SK-N-SH (cell line): ENCODE results near the gene TMEM120B.

Source experiments
- CHD2 ChIP-seq: fragments of 150-350 bp; IDR thresholded peaks from 2 replicates; pipeline ENCODE4 v1.6.1; 2018; ENCODE audit warnings: low read length; ENCODE audit not compliant: partially characterized antibody
- FOXM1 ChIP-seq: IDR thresholded peaks from 2 replicates; pipeline ENCODE4 v1.4.0; 2012; ENCODE audit warnings: low read depth, mild to moderate bottlenecking
- GABPA ChIP-seq: IDR thresholded peaks from 2 replicates; pipeline ENCODE4 v1.4.0; 2012; ENCODE audit warnings: low read depth, mild to moderate bottlenecking
- MAX ChIP-seq: IDR thresholded peaks from 2 replicates; pipeline ENCODE4 v1.4.0; 2012; ENCODE audit warnings: low read depth
- MXI1 ChIP-seq: IDR thresholded peaks from 2 replicates; pipeline ENCODE4 v1.6.1; 2012; ENCODE audit warnings: mild to moderate bottlenecking, low read depth, low read length, improper control_type of control experiment
- NFIC ChIP-seq: IDR thresholded peaks from 2 replicates; pipeline ENCODE4 v1.4.0; 2012; ENCODE audit warnings: borderline replicate concordance
- POLR2AphosphoS5 ChIP-seq: IDR thresholded peaks from 2 replicates; pipeline ENCODE4 v1.6.1; 2012; ENCODE audit warnings: low read depth, low read length
- RAD21 ChIP-seq: IDR thresholded peaks from 2 replicates; pipeline ENCODE4 v1.6.1; 2012; ENCODE audit warnings: mild to moderate bottlenecking, low read length
- SIN3A ChIP-seq: IDR thresholded peaks from 2 replicates; pipeline ENCODE4 v1.6.1; 2012; ENCODE audit warnings: low read depth, mild to moderate bottlenecking, low read length, moderate library complexity, borderline replicate concordance
- SMC3 ChIP-seq: IDR thresholded peaks from 2 replicates; pipeline ENCODE4 v1.6.1; 2012; ENCODE audit warnings: low read depth, low read length, improper control_type of control experiment
- TAF1 ChIP-seq: IDR thresholded peaks from 2 replicates; pipeline ENCODE4 v1.6.1; 2012; ENCODE audit warnings: low read depth, mild to moderate bottlenecking, low read length, moderate library complexity, borderline replicate concordance
- TCF12 ChIP-seq: IDR thresholded peaks from 2 replicates; pipeline ENCODE4 v1.4.0; 2012
- YY1 ChIP-seq: IDR thresholded peaks from 2 replicates; pipeline ENCODE4 v1.4.0; 2012; ENCODE audit warnings: low read depth, mild to moderate bottlenecking
- TF ChIP-seq, protein P1 (sequence below): fragments of 200-600 bp; sonication (generic); IDR thresholded peaks from 2 replicates; pipeline ENCODE4 v1.6.1; 2017; ENCODE audit warnings: antibody characterized with exemption, mild to moderate bottlenecking, moderate library complexity

- TF ChIP-seq MAX: no peak
- TF ChIP-seq, protein P1, sequence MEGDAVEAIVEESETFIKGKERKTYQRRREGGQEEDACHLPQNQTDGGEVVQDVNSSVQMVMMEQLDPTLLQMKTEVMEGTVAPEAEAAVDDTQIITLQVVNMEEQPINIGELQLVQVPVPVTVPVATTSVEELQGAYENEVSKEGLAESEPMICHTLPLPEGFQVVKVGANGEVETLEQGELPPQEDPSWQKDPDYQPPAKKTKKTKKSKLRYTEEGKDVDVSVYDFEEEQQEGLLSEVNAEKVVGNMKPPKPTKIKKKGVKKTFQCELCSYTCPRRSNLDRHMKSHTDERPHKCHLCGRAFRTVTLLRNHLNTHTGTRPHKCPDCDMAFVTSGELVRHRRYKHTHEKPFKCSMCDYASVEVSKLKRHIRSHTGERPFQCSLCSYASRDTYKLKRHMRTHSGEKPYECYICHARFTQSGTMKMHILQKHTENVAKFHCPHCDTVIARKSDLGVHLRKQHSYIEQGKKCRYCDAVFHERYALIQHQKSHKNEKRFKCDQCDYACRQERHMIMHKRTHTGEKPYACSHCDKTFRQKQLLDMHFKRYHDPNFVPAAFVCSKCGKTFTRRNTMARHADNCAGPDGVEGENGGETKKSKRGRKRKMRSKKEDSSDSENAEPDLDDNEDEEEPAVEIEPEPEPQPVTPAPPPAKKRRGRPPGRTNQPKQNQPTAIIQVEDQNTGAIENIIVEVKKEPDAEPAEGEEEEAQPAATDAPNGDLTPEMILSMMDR: no peak
- TF ChIP-seq TCF12: no peak
- no peak for TF ChIP-seq TAF1
- no peak for TF ChIP-seq NFIC
- TF ChIP-seq GABPA: no peak
- no peak for TF ChIP-seq CHD2
- no peak for TF ChIP-seq SIN3A
- no peak for TF ChIP-seq MXI1
- no peak for TF ChIP-seq RAD21
- TF ChIP-seq SMC3: no peak
- TF ChIP-seq FOXM1: no peak
- TF ChIP-seq YY1: no peak
- no peak for TF ChIP-seq POLR2AphosphoS5
Observed at GRCh38 chr12:121755591-121755990, 43.0 kb downstream of the TMEM120B start.
